Measurements from ENCODE around the gene SRGAP3. TPM values are rescaled to one million over a fixed set of nuclear protein-coding genes. Genes with fewer than 3 reads are reported as not detected.

Gene SRGAP3
- total RNA-seq, 4 donors from 2014 or later: 2.0 to 6.9 (median 4.8) TPM

- peak; percentile 73 for ATAC-seq
- H3K27me3 ChIP-seq: no peaks in the 10 kb centered on the region
- 57 to 94% methylated on average over 6 to 10 of the region's 12 CpGs for WGBS, 2 donors (ENCODE audit: low coverage in 1 of 2)
- H3K27ac ChIP-seq: peak overlapping the region in 3 of 4 donors; percentile 11 to 52 (median 51)
- TF ChIP-seq POLR2AphosphoS5 (IDR thresholded peaks at IDR 0.05) (no peak), EP300 (IDR thresholded peaks at IDR 0.05) (no peak), CTCF (IDR thresholded peaks at IDR 0.05) (no peak), POLR2A (IDR thresholded peaks at IDR 0.05) (no peak)
- H3K4me1 ChIP-seq: peaks cover 0 to 22% (median 3%) of the 10 kb centered on the region in 3 donors
- H3K36me3 ChIP-seq: no peaks in the 10 kb centered on the region
- H3K9me3 ChIP-seq: no peaks in the 10 kb centered on the region
- H3K4me3 ChIP-seq: no peak overlapping the region
Observed at GRCh38 chr3:9037144-9037711, 212.2 kb downstream of the SRGAP3 start.

GRCh38 chr3:9036404-9037131 is 212.9 kb downstream of the SRGAP3 start:
- Histone ChIP-seq H3K36me3 (no peaks in the 10 kb centered on the region), H3K9me3 (no peaks in the 10 kb centered on the region), H3K4me3 (no peak overlapping the region), H3K27me3 (no peaks in the 10 kb centered on the region), H3K27ac (peak overlapping the region in 3 of 4 donors; percentile 11 to 52 (median 51)), H3K4me1 (peaks cover 0 to 22% (median 3%) of the 10 kb centered on the region in 3 donors)
- ATAC-seq: peak; percentile 88
- 22 to 33% methylated on average over 4 to 6 of the region's 9 CpGs for WGBS, 2 donors (ENCODE audit: low coverage in 1 of 2)
- no peak for TF ChIP-seq POLR2A (IDR thresholded peaks at IDR 0.05)
- peak; percentile 62 for TF ChIP-seq POLR2AphosphoS5 (IDR thresholded peaks at IDR 0.05)

- no peaks in the 10 kb centered on the region for H3K9me3 ChIP-seq
- ATAC-seq: no peak
- no peaks in the 10 kb centered on the region for H3K36me3 ChIP-seq
- no peak for TF ChIP-seq POLR2AphosphoS5 (IDR thresholded peaks at IDR 0.05)
- TF ChIP-seq EP300 (IDR thresholded peaks at IDR 0.05): no peak
- TF ChIP-seq CTCF (IDR thresholded peaks at IDR 0.05): no peak
- no peak for TF ChIP-seq POLR2A (IDR thresholded peaks at IDR 0.05)
- H3K4me3 ChIP-seq: no peak overlapping the region
- H3K27ac ChIP-seq: no peak overlapping the region
- peaks cover 0 to 22% (median 3%) of the 10 kb centered on the region in 3 donors for H3K4me1 ChIP-seq
- H3K27me3 ChIP-seq: no peaks in the 10 kb centered on the region
- WGBS, 2 donors (ENCODE audit: low coverage in 1 of 2): 80% methylated on average over 2 of the region's 2 CpGs; no CpG with 5 or more reads in 1 of the 2 donors
Observed at GRCh38 chr3:9035961-9036360, 213.5 kb downstream of the SRGAP3 start.

GRCh38 chr3:9035473-9035872 is 214.0 kb downstream of the SRGAP3 start:
- Histone ChIP-seq H3K27me3 (no peaks in the 10 kb centered on the region), H3K27ac (no peak overlapping the region), H3K4me1 (peaks cover 0 to 22% (median 3%) of the 10 kb centered on the region in 3 donors), H3K4me3 (no peak overlapping the region), H3K36me3 (no peaks in the 10 kb centered on the region), H3K9me3 (no peaks in the 10 kb centered on the region)
- TF ChIP-seq CTCF (IDR thresholded peaks at IDR 0.05): no peak
- TF ChIP-seq POLR2A (IDR thresholded peaks at IDR 0.05): no peak
- 63 to 71% methylated on average over 1 to 3 of the region's 4 CpGs for WGBS, 2 donors (ENCODE audit: low coverage in 1 of 2)
- ATAC-seq: no peak

GRCh38 chr3:9033867-9034266 is 215.6 kb downstream of the SRGAP3 start:
- no peak for ATAC-seq
- Histone ChIP-seq H3K27me3 (no peaks in the 10 kb centered on the region), H3K27ac (no peak overlapping the region), H3K36me3 (no peaks in the 10 kb centered on the region), H3K9me3 (no peaks in the 10 kb centered on the region), H3K4me1 (peaks cover 0 to 24% (median 3%) of the 10 kb centered on the region in 3 donors), H3K4me3 (no peak overlapping the region)
- no peak for TF ChIP-seq POLR2A (IDR thresholded peaks at IDR 0.05)
- no peak for TF ChIP-seq POLR2AphosphoS5 (IDR thresholded peaks at IDR 0.05)
- TF ChIP-seq CTCF (IDR thresholded peaks at IDR 0.05): no peak
- TF ChIP-seq EP300 (IDR thresholded peaks at IDR 0.05): no peak
- WGBS, 2 donors (ENCODE audit: low coverage in 1 of 2): 43 to 67% methylated on average over 1 of the region's 1 CpG

All from gastroesophageal sphincter (tissue), 4 donors.